Dedifferentiated amniotic fluid mesenchymal stem cell (primary cell): ENCODE measurements around the gene PKLR.
"Not testable (repeated sequence)": the region's sequence is repeated elsewhere in the genome, so short reads cannot be mapped to it uniquely, and the experiment has no call there.

ENCODE experiments used
- DNase-seq: peaks from one replicate; pipeline ENCODE4 v3.0.0-alpha.2; 2016; ENCODE audit errors: extremely low spot score

Gene PKLR

GRCh38 chr1:155318082-155318481 is 16.8 kb upstream of the PKLR start:
- DNase-seq: no peak

- no peak for DNase-seq
These were observed 15.7 kb upstream of the PKLR start for GRCh38 chr1:155316922-155317321.

- DNase-seq: no peak
These were observed 12.0 kb upstream of the PKLR start for GRCh38 chr1:155313261-155313660.

GRCh38 chr1:155309423-155310021 is 8.3 kb upstream of the PKLR start:
- no peak for DNase-seq

- DNase-seq: peak; percentile 99
These were observed 7.5 kb upstream of the PKLR start, which contains the start of gene FDPS for GRCh38 chr1:155308493-155309422. TSS of gene FDPS (plus strand) at chr1:155308866. CDS start at chr1:155309790, 924 bp downstream.

- no peak for DNase-seq
These were observed 6.1 kb upstream of the PKLR start for GRCh38 chr1:155307247-155307740.

- no peak for DNase-seq
These were observed 4.7 kb upstream of the PKLR start for GRCh38 chr1:155305881-155306391.

GRCh38 chr1:155304558-155305063 is 3.4 kb upstream of the PKLR start:
- DNase-seq: no peak

- DNase-seq: no peak
These were observed 497 bp downstream of the PKLR start for GRCh38 chr1:155300553-155301329.

- DNase-seq: no peak
These were observed 1.2 kb downstream of the PKLR start for GRCh38 chr1:155300024-155300423.

- DNase-seq: no peak
These were observed 3.9 kb downstream of the PKLR start for GRCh38 chr1:155297384-155297783.

- no peak for DNase-seq
These were observed 4.6 kb downstream of the PKLR start for GRCh38 chr1:155296661-155297060.

- no peak for DNase-seq
These were observed 5.3 kb downstream of the PKLR start for GRCh38 chr1:155295942-155296267.

GRCh38 chr1:155295183-155295941 is 5.9 kb downstream of the PKLR start:
- DNase-seq: no peak

- DNase-seq: no peak
These were observed 6.6 kb downstream of the PKLR start for GRCh38 chr1:155294520-155295182.

- DNase-seq: no peak
These were observed 8.0 kb downstream of the PKLR start for GRCh38 chr1:155293086-155293749.

- DNase-seq: not testable (repeated sequence)
These were observed 10.2 kb downstream of the PKLR start for GRCh38 chr1:155291006-155291405.

- DNase-seq: no peak
These were observed 13.2 kb downstream of the PKLR start for GRCh38 chr1:155287987-155288543.

GRCh38 chr1:155286544-155286943 is 14.7 kb downstream of the PKLR start:
- DNase-seq: no peak

- no peak for DNase-seq
These were observed 15.6 kb downstream of the PKLR start for GRCh38 chr1:155285631-155286044.
